ENCODE measurements around the gene AGAP2. TPM values are rescaled to one million over a fixed set of nuclear protein-coding genes. Genes with fewer than 3 reads are reported as not detected.

The AGAP2 gene
- total and polyA plus RNA-seq, 2 of the 13 experiments (the other 11 are each of a cell fraction or from before 2014, with no cell fraction given), result 0.38 to 0.45 TPM

DNA sequence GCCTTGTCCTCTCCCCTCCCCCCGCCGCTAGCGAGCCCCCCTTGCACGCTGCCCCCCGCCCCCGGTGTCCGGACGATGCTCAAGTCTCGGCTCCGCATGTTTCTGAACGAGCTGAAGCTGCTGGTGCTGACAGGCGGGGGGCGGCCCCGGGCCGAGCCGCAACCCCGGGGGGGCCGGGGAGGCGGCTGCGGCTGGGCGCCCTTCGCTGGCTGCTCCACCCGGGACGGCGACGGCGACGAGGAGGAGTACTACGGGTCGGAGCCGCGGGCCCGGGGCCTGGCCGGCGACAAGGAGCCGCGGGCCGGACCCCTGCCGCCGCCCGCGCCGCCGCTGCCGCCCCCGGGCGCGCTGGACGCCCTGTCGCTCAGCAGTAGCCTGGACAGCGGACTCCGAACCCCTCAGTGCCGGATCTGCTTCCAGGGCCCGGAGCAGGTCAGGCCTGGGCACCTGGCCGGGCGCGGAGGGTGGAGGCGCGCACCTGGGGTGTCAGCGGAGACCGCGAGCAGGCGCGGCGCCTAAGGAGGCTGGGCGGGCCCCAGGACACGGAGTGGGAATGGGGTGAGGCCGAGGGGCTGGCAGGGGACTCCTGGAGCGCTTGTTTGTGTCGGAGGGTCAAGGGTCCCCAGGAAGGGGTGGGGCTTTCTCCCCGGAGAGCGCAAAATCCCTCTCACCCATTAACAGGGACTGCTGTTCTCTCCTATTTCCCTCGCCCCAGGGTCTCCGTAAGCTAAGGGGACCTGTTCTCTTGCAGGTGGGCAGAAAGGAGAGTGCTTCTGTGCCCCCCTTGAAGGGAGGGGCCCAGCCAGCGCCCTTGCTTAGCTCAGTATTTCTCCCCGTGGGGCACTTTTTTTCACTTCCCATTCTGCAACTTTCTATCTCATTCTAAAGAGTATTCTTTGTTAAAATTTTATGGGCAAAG, 17.2 kb upstream of the AGAP2 start (continued):
- no peak for TF ChIP-seq PTBP1 (IDR thresholded peaks at IDR 0.05; ENCODE audit: low read depth, low read length, poor library complexity, severe bottlenecking)
- TF ChIP-seq SPEN (CRISPR knock-in tag; IDR thresholded peaks at IDR 0.05; ENCODE audit: low read depth), result peak; percentile 66; the same call in 1 of the 2 replicates
- TF ChIP-seq CBX2 (IDR thresholded peaks at IDR 0.05; ENCODE audit: low read depth, low read length), result no peak
- TF ChIP-seq CBX2 (CRISPR knock-in tag; IDR thresholded peaks at IDR 0.05; ENCODE audit: low read depth), result no peak
- no peak for TF ChIP-seq REL (CRISPR knock-in tag; conservative IDR thresholded peaks at IDR 0.05)
- peak; percentile 78 for TF ChIP-seq TBX2 (CRISPR knock-in tag; IDR thresholded peaks at IDR 0.05; ENCODE audit: borderline replicate concordance)
- TF ChIP-seq MYC (CRISPR knock-in tag; IDR thresholded peaks at IDR 0.05; ENCODE audit: borderline replicate concordance), result peak; percentile 54; the same call in 1 of the 2 replicates
- TF ChIP-seq REXO4 (CRISPR knock-in tag; IDR thresholded peaks at IDR 0.05; ENCODE audit: borderline replicate concordance), result no peak
- TF ChIP-seq SKI (IDR thresholded peaks at IDR 0.05; ENCODE audit: partially characterized antibody), result no peak
- no peak for TF ChIP-seq RARG (CRISPR knock-in tag; IDR thresholded peaks at IDR 0.05; ENCODE audit: low read depth)
- TF ChIP-seq, protein P1, sequence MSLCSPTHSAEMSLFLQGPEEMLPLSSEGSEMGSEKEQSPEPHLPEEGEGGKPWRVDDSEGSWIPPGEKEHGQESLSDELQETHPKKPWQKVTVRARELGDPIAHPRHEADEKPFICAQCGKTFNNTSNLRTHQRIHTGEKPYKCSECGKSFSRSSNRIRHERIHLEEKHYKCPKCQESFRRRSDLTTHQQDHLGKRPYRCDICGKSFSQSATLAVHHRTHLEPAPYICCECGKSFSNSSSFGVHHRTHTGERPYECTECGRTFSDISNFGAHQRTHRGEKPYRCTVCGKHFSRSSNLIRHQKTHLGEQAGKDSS (CRISPR knock-in tag; IDR thresholded peaks at IDR 0.05; ENCODE audit: borderline replicate concordance, low read depth), result 0 out of 2 replicates have a peak, but pooled peaks have one; percentile 33
- peak; percentile 55; the same call in 1 of the 2 replicates for TF ChIP-seq ZIK1 (CRISPR knock-in tag; IDR thresholded peaks at IDR 0.05; ENCODE audit: borderline replicate concordance, low read depth)
- peak; percentile 45; the same call in 1 of the 2 replicates for TF ChIP-seq RXRA (CRISPR knock-in tag; IDR thresholded peaks at IDR 0.05)
- 0 out of 2 replicates have a peak, but pooled peaks have one; percentile 19 for TF ChIP-seq ZNF614 (CRISPR knock-in tag; IDR thresholded peaks at IDR 0.05; ENCODE audit: borderline replicate concordance)
- TF ChIP-seq, protein P2, sequence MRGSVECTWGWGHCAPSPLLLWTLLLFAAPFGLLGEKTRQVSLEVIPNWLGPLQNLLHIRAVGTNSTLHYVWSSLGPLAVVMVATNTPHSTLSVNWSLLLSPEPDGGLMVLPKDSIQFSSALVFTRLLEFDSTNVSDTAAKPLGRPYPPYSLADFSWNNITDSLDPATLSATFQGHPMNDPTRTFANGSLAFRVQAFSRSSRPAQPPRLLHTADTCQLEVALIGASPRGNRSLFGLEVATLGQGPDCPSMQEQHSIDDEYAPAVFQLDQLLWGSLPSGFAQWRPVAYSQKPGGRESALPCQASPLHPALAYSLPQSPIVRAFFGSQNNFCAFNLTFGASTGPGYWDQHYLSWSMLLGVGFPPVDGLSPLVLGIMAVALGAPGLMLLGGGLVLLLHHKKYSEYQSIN (CRISPR knock-in tag; IDR thresholded peaks at IDR 0.05; ENCODE audit: borderline replicate concordance), result no peak
- TF ChIP-seq PCBP2 (optimal IDR thresholded peaks at IDR 0.05; ENCODE audit: low read depth, low read length, poor library complexity, severe bottlenecking), result no peak
- TF ChIP-seq ATM (IDR thresholded peaks at IDR 0.05; ENCODE audit: borderline replicate concordance), result no peak
- no peak for TF ChIP-seq ZSCAN31 (CRISPR knock-in tag; IDR thresholded peaks at IDR 0.05; ENCODE audit: low read depth)
- no peak for TF ChIP-seq E2F2 (CRISPR knock-in tag; IDR thresholded peaks at IDR 0.05; ENCODE audit: borderline replicate concordance)
- 0 out of 2 replicates have a peak, but pooled peaks have one; percentile 18 for TF ChIP-seq KAT8 (CRISPR knock-in tag; IDR thresholded peaks at IDR 0.05)
- TF ChIP-seq, protein P3, sequence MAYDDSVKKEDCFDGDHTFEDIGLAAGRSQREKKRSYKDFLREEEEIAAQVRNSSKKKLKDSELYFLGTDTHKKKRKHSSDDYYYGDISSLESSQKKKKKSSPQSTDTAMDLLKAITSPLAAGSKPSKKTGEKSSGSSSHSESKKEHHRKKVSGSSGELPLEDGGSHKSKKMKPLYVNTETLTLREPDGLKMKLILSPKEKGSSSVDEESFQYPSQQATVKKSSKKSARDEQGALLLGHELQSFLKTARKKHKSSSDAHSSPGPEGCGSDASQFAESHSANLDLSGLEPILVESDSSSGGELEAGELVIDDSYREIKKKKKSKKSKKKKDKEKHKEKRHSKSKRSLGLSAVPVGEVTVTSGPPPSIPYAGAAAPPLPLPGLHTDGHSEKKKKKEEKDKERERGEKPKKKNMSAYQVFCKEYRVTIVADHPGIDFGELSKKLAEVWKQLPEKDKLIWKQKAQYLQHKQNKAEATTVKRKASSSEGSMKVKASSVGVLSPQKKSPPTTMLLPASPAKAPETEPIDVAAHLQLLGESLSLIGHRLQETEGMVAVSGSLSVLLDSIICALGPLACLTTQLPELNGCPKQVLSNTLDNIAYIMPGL (CRISPR knock-in tag; IDR thresholded peaks at IDR 0.05; ENCODE audit: borderline replicate concordance in 1 of 2, low read depth in 1 of 2), result peak; percentile 46 to 74; a peak in 2 of 4 replicates
- TF ChIP-seq ZNF879 (CRISPR knock-in tag; IDR thresholded peaks at IDR 0.05), result no peak
